SH-SY5Y (cell line): ENCODE results near the gene MICB.

Experiments used
- GATA2 ChIP-seq: IDR thresholded peaks from 2 replicates; pipeline ENCODE4 v1.6.1; 2011; ENCODE audit warnings: mild to moderate bottlenecking, low read depth, low read length
- GATA3 ChIP-seq: IDR thresholded peaks from 2 replicates; pipeline ENCODE4 v1.6.1; 2011; ENCODE audit warnings: low read depth, mild to moderate bottlenecking, low read length, moderate library complexity

- TF ChIP-seq GATA2, result no peak
- no peak for TF ChIP-seq GATA3
Measured at GRCh38 chr6:31466466-31466865, 31.5 kb upstream of the MICB start.
